IMR-90 (cell line): ENCODE data around the gene PFN2. TPM values are rescaled to one million over a fixed set of nuclear protein-coding genes. Genes with fewer than 3 reads are reported as not detected.

Experiments used
- ATAC-seq: fragments of 200-7000 bp; cut with Tn5 transposase; 2 replicates; pipeline ENCODE4 v1.9.1; 2020; ENCODE audit warnings: low read depth, mild to moderate bottlenecking, moderate library complexity
- BruUV-seq: library from RNA; stranded (reverse); fragments of 400-500 nt; replicated peaks from 2 replicates; lab custom pipeline; 2021; lab: Mats Ljungman, UMichigan
- CTCF ChIA-PET: fragments of 300-600 bp; formaldehyde crosslinking; extraction: SDS; loops from one replicate; lab custom pipeline; 2021; ENCODE audit warnings: antibody characterized with exemption; lab: Yijun Ruan, JAX
- POLR2A ChIA-PET: fragments of 300-600 bp; sonication (Branson Sonifier 250); formaldehyde crosslinking; loops from one replicate; lab custom pipeline; 2022; ENCODE audit warnings: antibody characterized with exemption; ENCODE audit not compliant: unreplicated experiment; lab: Charles Lee
- DNase-seq: peaks from one replicate; pipeline ENCODE4 v3.0.0; 2013
- H2AFZ ChIP-seq: replicated peaks from 2 replicates; pipeline ENCODE3; 2013; ENCODE audit warnings: low read length, mild to moderate bottlenecking; ENCODE audit not compliant: poor library complexity
- H2AK5ac ChIP-seq: 2 replicates; pipeline ENCODE4 v1.6.1; 2013; ENCODE audit warnings: low read depth, low read length, inconsistent platforms
- H2AK9ac ChIP-seq: replicated peaks from 2 replicates; pipeline ENCODE3; 2013; ENCODE audit warnings: mild to moderate bottlenecking, low read depth, low read length, moderate library complexity; ENCODE audit not compliant: poor library complexity
- H2BK120ac ChIP-seq: 2 replicates; pipeline ENCODE4 v1.6.1; 2013; ENCODE audit warnings: low read depth, low read length, inconsistent platforms
- H2BK15ac ChIP-seq: 3 replicates; pipeline ENCODE4 v1.6.1; 2013; ENCODE audit warnings: low read depth, low read length, inconsistent platforms
- H2BK20ac ChIP-seq: 2 replicates; pipeline ENCODE4 v1.6.1; 2013; ENCODE audit warnings: low read depth, mild to moderate bottlenecking, inconsistent platforms, low read length, moderate library complexity
- H2BK5ac ChIP-seq: 2 replicates; pipeline ENCODE4 v1.6.1; 2013; ENCODE audit warnings: mild to moderate bottlenecking, low read depth, low read length, inconsistent platforms; ENCODE audit not compliant: poor library complexity, severe bottlenecking
- H3K14ac ChIP-seq: replicated peaks from 2 replicates; pipeline ENCODE4 v1.6.1; 2013; ENCODE audit warnings: low read depth, low read length, inconsistent platforms
- H3K18ac ChIP-seq: 2 replicates; pipeline ENCODE4 v1.6.1; 2013; ENCODE audit warnings: low read depth, low read length, control low read depth
- H3K23ac ChIP-seq: 2 replicates; pipeline ENCODE4 v1.6.1; 2013; ENCODE audit warnings: low read depth, low read length, inconsistent platforms
- H3K27ac ChIP-seq: 2 replicates; pipeline ENCODE4 v1.5.1; 2013; ENCODE audit warnings: mild to moderate bottlenecking, control low read depth, low read length; ENCODE audit not compliant: insufficient read depth
- H3K27me3 ChIP-seq: 2 replicates; pipeline ENCODE4 v1.6.1; 2013; ENCODE audit warnings: low read length; ENCODE audit not compliant: control insufficient read depth, insufficient read depth
- H3K36me3 ChIP-seq: 2 replicates; pipeline ENCODE4 v1.6.1; 2013; ENCODE audit warnings: low read length, mixed read lengths; ENCODE audit not compliant: control insufficient read depth, insufficient read depth
- H3K4ac ChIP-seq: 2 replicates; pipeline ENCODE4 v1.6.1; 2013; ENCODE audit warnings: low read depth, low read length, inconsistent platforms
- H3K4me1 ChIP-seq: 2 replicates; pipeline ENCODE4 v1.6.1; 2013; ENCODE audit warnings: low read length, mixed read lengths; ENCODE audit not compliant: control insufficient read depth, insufficient read depth
- H3K4me2 ChIP-seq: 2 replicates; pipeline ENCODE4 v1.6.1; 2013; ENCODE audit warnings: low read depth, mild to moderate bottlenecking, control low read depth, low read length, moderate library complexity
- H3K4me3 ChIP-seq: 2 replicates; pipeline ENCODE4 v1.5.1; 2013; ENCODE audit warnings: low read depth, mild to moderate bottlenecking, control low read depth, low read length, moderate library complexity; ENCODE audit not compliant: insufficient read depth
- H3K56ac ChIP-seq: 2 replicates; pipeline ENCODE4 v1.6.1; 2013; ENCODE audit warnings: low read length, inconsistent platforms; ENCODE audit not compliant: insufficient read depth; ENCODE audit errors: extremely low read depth
- H3K79me1 ChIP-seq, 2 experiments: 2 replicates each; pipeline ENCODE4 v1.6.1; 2013; ENCODE audit warnings: low read length in 2 of 2, inconsistent platforms in 1 of 2, low read depth in 1 of 2
- H3K9ac ChIP-seq: 2 replicates; pipeline ENCODE4 v1.6.1; 2013; ENCODE audit warnings: low read depth, low read length, control low read depth
- H3K9me1 ChIP-seq: 2 replicates; pipeline ENCODE4 v1.6.1; 2013; ENCODE audit warnings: low read length, inconsistent platforms; ENCODE audit not compliant: insufficient read depth
- H3K9me3 ChIP-seq: 2 replicates; pipeline ENCODE4 v1.6.1; 2013; ENCODE audit warnings: low read length; ENCODE audit not compliant: control insufficient read depth, insufficient read depth
- H4K20me1 ChIP-seq: 2 replicates; pipeline ENCODE4 v1.6.1; 2013; ENCODE audit warnings: low read length, inconsistent platforms; ENCODE audit not compliant: insufficient read depth
- H4K5ac ChIP-seq: 2 replicates; pipeline ENCODE4 v1.6.1; 2013; ENCODE audit warnings: mild to moderate bottlenecking, low read depth, low read length, control low read depth
- H4K8ac ChIP-seq, 2 experiments: 2 replicates each; pipeline ENCODE4 v1.6.1; 2013; ENCODE audit warnings: low read depth in 2 of 2, low read length in 2 of 2, control low read depth in 1 of 2, inconsistent platforms in 1 of 2
- H4K91ac ChIP-seq: 2 replicates; pipeline ENCODE4 v1.6.1; 2013; ENCODE audit warnings: low read depth, low read length, inconsistent platforms; ENCODE audit not compliant: insufficient read depth
- BHLHE40 ChIP-seq: fragments of 150-350 bp; IDR thresholded peaks from 2 replicates; pipeline ENCODE4 v1.6.1; 2016; ENCODE audit warnings: mild to moderate bottlenecking, low read depth, low read length
- CHD1 ChIP-seq: IDR thresholded peaks from 2 replicates; pipeline ENCODE4 v1.6.1; 2012; ENCODE audit warnings: low read depth, low read length, improper control_type of control experiment
- ELK1 ChIP-seq: fragments of 150-350 bp; IDR thresholded peaks from 2 replicates; pipeline ENCODE4 v1.6.1; 2016; ENCODE audit warnings: low read depth, mild to moderate bottlenecking, low read length, moderate library complexity, borderline replicate concordance
- FOS ChIP-seq: fragments of 150-350 bp; IDR thresholded peaks from 2 replicates; pipeline ENCODE4 v1.6.1; 2016; ENCODE audit warnings: low read depth, low read length
- MAFK ChIP-seq: IDR thresholded peaks from 2 replicates; pipeline ENCODE4 v1.6.1; 2012; ENCODE audit warnings: low read depth, low read length, improper control_type of control experiment
- MAZ ChIP-seq: IDR thresholded peaks from 2 replicates; pipeline ENCODE4 v1.6.1; 2012; ENCODE audit warnings: low read depth, mild to moderate bottlenecking, low read length, improper control_type of control experiment, moderate library complexity, borderline replicate concordance
- MXI1 ChIP-seq: IDR thresholded peaks from 2 replicates; pipeline ENCODE4 v1.6.1; 2012; ENCODE audit warnings: low read depth, mild to moderate bottlenecking, low read length, moderate library complexity, borderline replicate concordance
- POLR2A ChIP-seq: IDR thresholded peaks from 2 replicates; pipeline ENCODE4 v1.6.1; 2012; ENCODE audit warnings: mild to moderate bottlenecking, low read depth, low read length
- RCOR1 ChIP-seq: IDR thresholded peaks from 2 replicates; pipeline ENCODE4 v1.6.1; 2012; ENCODE audit warnings: mild to moderate bottlenecking, low read length, improper control_type of control experiment; ENCODE audit not compliant: insufficient replicate concordance
- RFX5 ChIP-seq: IDR thresholded peaks from 2 replicates; pipeline ENCODE4 v1.8.0; 2012; ENCODE audit warnings: low read depth, mild to moderate bottlenecking, low read length, moderate library complexity
- SMC3 ChIP-seq: fragments of 150-350 bp; IDR thresholded peaks from 2 replicates; pipeline ENCODE4 v1.6.1; 2016; ENCODE audit warnings: low read depth, mild to moderate bottlenecking, antibody characterized with exemption, low read length, moderate library complexity
- USF2 ChIP-seq: fragments of 150-350 bp; IDR thresholded peaks from 2 replicates; pipeline ENCODE4 v1.6.1; 2017; ENCODE audit warnings: mild to moderate bottlenecking, antibody characterized with exemption, low read length, low read depth
- dilution Hi-C: fragments of 300-500 bp; cut with HindIII; formaldehyde crosslinking; loops from one replicate; pipeline ENCODE4 v1.14.3; 2018; ENCODE audit warnings: low sequenced_read_pairs; ENCODE audit not compliant: unreplicated experiment
- in situ Hi-C: fragments of 300-500 bp; cut with MboI; formaldehyde crosslinking; loops from 3 replicates; pipeline ENCODE4 v1.14.3; 2019; ENCODE audit warnings: low sequenced_read_pairs, inconsistent platforms, mixed read lengths
- intact Hi-C: fragments of 100-400 bp; cut with micrococcal nuclease; formaldehyde crosslinking; loops from 2 replicates; pipeline ENCODE4 v1.10.0; 2022
- polyA plus RNA-seq, 3 experiments: library from polyadenylated mRNA; depleted of rRNA; stranded (reverse); fragments of >200 nt; gene quantifications; 2 replicates each; pipeline ENCODE4 v1.2.3, GENCODE V29; 2012; ENCODE audit warnings: low replicate concordance in 1 of 3
- total RNA-seq: library from RNA; depleted of rRNA; stranded (reverse); fragments of >200 nt; gene quantifications from 2 replicates; pipeline ENCODE4 v1.2.3, GENCODE V29; 2012
- TF ChIP-seq, protein P1 (sequence below): conservative IDR thresholded peaks from 2 replicates; pipeline ENCODE4 v1.5.1; 2012; ENCODE audit warnings: mild to moderate bottlenecking, low read depth, low read length, improper control_type of control experiment

The PFN2 gene
- total and polyA plus RNA-seq, 2 of the 4 experiments (the other 2 are of a cell fraction): 256 to 444 TPM

- H4K20me1 ChIP-seq: peaks cover 43% of the 10 kb centered on the region; the same call in 1 of the 2 replicates
- no peak overlapping the region for H2BK20ac ChIP-seq
- H3K9me1 ChIP-seq: no peaks in the 10 kb centered on the region
- H3K36me3 ChIP-seq: peaks cover 16% of the 10 kb centered on the region
- no peak overlapping the region for H3K9ac ChIP-seq
- no peak overlapping the region for H2BK120ac ChIP-seq
- POLR2A ChIA-PET: interaction anchor here (0.5 to 1.0 kb wide), 4 partner anchors 10 to 219 kb away, joined by 3 to 7 read pairs (median 3); no protein-coding TSS in a partner anchor
- no peak overlapping the region for H2BK15ac ChIP-seq
- intact Hi-C loops (loop anchor here (10.0 kb wide), 1 partner anchor 560 kb away; no protein-coding TSS in a partner anchor), in situ Hi-C loops (loop anchor here (5.0 kb wide), 1 partner anchor 217 kb away; no protein-coding TSS in a partner anchor), dilution Hi-C loops (no loop called here)
- H2AK5ac ChIP-seq: no peak overlapping the region
- H2AK9ac ChIP-seq: no peak overlapping the region
- no peak overlapping the region for H4K91ac ChIP-seq
- peaks cover 0 to 33% of the 10 kb centered on the region in 2 experiments; a peak in 2 of 4 replicates for H3K79me1 ChIP-seq
- no peak overlapping the region for H3K27ac ChIP-seq
- DNase-seq (no peak), ATAC-seq (no peak)
- H3K56ac ChIP-seq: no peak overlapping the region
- peaks cover 5% of the 10 kb centered on the region for H3K4me1 ChIP-seq
- H2AFZ ChIP-seq: no peak overlapping the region
- no peak overlapping the region for H4K5ac ChIP-seq
- H3K4me3 ChIP-seq: no peak overlapping the region
- no peak overlapping the region for H3K14ac ChIP-seq
- H3K9me3 ChIP-seq: no peaks in the 10 kb centered on the region
- no peak overlapping the region for H4K8ac ChIP-seq
- H3K27me3 ChIP-seq: no peaks in the 10 kb centered on the region
- CTCF ChIA-PET: interaction anchor here (1.5 to 2.7 kb wide), 2 partner anchors 219 to 255 kb away, joined by 4 to 16 read pairs; no protein-coding TSS in a partner anchor
- H3K4ac ChIP-seq: no peak overlapping the region
- TSS peak; percentile 74 for BruUV-seq
- H3K23ac ChIP-seq: no peak overlapping the region
- no peak overlapping the region for H3K4me2 ChIP-seq
- TF ChIP-seq MXI1 (no peak), ELK1 (no peak), BHLHE40 (no peak), MAFK (no peak), SMC3 (no peak), FOS (no peak), RCOR1 (no peak), CHD1 (no peak), POLR2A (no peak), USF2 (no peak), MAZ (no peak), RFX5 (no peak)
- TF ChIP-seq, protein P1, sequence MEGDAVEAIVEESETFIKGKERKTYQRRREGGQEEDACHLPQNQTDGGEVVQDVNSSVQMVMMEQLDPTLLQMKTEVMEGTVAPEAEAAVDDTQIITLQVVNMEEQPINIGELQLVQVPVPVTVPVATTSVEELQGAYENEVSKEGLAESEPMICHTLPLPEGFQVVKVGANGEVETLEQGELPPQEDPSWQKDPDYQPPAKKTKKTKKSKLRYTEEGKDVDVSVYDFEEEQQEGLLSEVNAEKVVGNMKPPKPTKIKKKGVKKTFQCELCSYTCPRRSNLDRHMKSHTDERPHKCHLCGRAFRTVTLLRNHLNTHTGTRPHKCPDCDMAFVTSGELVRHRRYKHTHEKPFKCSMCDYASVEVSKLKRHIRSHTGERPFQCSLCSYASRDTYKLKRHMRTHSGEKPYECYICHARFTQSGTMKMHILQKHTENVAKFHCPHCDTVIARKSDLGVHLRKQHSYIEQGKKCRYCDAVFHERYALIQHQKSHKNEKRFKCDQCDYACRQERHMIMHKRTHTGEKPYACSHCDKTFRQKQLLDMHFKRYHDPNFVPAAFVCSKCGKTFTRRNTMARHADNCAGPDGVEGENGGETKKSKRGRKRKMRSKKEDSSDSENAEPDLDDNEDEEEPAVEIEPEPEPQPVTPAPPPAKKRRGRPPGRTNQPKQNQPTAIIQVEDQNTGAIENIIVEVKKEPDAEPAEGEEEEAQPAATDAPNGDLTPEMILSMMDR: no peak
- no peak overlapping the region for H2BK5ac ChIP-seq
- no peak overlapping the region for H3K18ac ChIP-seq
Measured at GRCh38 chr3:149965278-149965677, 5.4 kb downstream of the PFN2 start.
